OCI-LY7 (cell line): ENCODE results near the gene LAYN. TPM values are rescaled to one million over a fixed set of nuclear protein-coding genes. Genes with fewer than 3 reads are reported as not detected.

Experiments used
- BruUV-seq: library from RNA; stranded (reverse); fragments of 400-500 nt; replicated peaks from 2 replicates; lab custom pipeline; 2021; lab: Mats Ljungman, UMichigan
- CTCF ChIA-PET: fragments of 300-600 bp; sonication (Branson Sonifier 250); formaldehyde crosslinking; loops from one replicate; lab custom pipeline; 2022; ENCODE audit warnings: antibody characterized with exemption; ENCODE audit not compliant: unreplicated experiment; lab: Charles Lee
- POLR2A ChIA-PET: fragments of 300-600 bp; sonication (Branson Sonifier 250); formaldehyde crosslinking; loops from one replicate; lab custom pipeline; 2022; ENCODE audit warnings: antibody characterized with exemption; lab: Charles Lee
- DNase-seq: peaks from one replicate; pipeline ENCODE4 v3.0.0-alpha.2; 2015; ENCODE audit warnings: low spot score
- H2AFZ ChIP-seq: fragments of 200-600 bp; sonication (generic), shearing (Covaris generic); 2 replicates; pipeline ENCODE4 v1.6.1; 2014; ENCODE audit warnings: mild to moderate bottlenecking, antibody characterized with exemption, low read length, moderate library complexity
- H3K27ac ChIP-seq: fragments of 200-600 bp; sonication (generic); 2 replicates; pipeline ENCODE4 v1.5.1; 2014; ENCODE audit warnings: mixed run types, low read depth, mild to moderate bottlenecking, moderate library complexity, low read length, inconsistent platforms; ENCODE audit not compliant: poor library complexity, severe bottlenecking
- H3K36me3 ChIP-seq: fragments of 200-600 bp; sonication (generic); 2 replicates; pipeline ENCODE4 v1.6.1; 2014; ENCODE audit warnings: mild to moderate bottlenecking, antibody characterized with exemption, low read length, moderate library complexity, mixed read lengths; ENCODE audit not compliant: insufficient read depth
- H3K4me1 ChIP-seq: fragments of 200-600 bp; sonication (generic); 2 replicates; pipeline ENCODE4 v1.5.1; 2014; ENCODE audit warnings: mild to moderate bottlenecking, low read length; ENCODE audit not compliant: insufficient read depth, poor library complexity, severe bottlenecking
- H3K4me2 ChIP-seq: fragments of 200-600 bp; sonication (generic); 2 replicates; pipeline ENCODE4 v1.6.1; 2014; ENCODE audit warnings: mild to moderate bottlenecking, low read length
- H3K4me3 ChIP-seq: fragments of 200-600 bp; sonication (generic); 2 replicates; pipeline ENCODE4 v1.5.1; 2014; ENCODE audit warnings: mild to moderate bottlenecking, low read depth, low read length; ENCODE audit not compliant: poor library complexity, severe bottlenecking
- H3K79me2 ChIP-seq: fragments of 200-600 bp; sonication (generic); 2 replicates; pipeline ENCODE4 v1.6.1; 2016; ENCODE audit warnings: low read depth, mild to moderate bottlenecking, low read length, moderate library complexity, mixed read lengths; ENCODE audit not compliant: insufficient read depth
- H3K9me2 ChIP-seq: fragments of 200-600 bp; sonication (generic); 2 replicates; pipeline ENCODE4 v1.6.1; 2016; ENCODE audit warnings: mild to moderate bottlenecking, low read length, mixed read lengths; ENCODE audit not compliant: insufficient read depth
- H3K9me3 ChIP-seq: fragments of 200-600 bp; sonication (generic); 2 replicates; pipeline ENCODE4 v1.6.1; 2014; ENCODE audit warnings: mild to moderate bottlenecking, mixed run types, low read length, mixed read lengths
- H4K20me1 ChIP-seq: fragments of 200-600 bp; sonication (generic); 2 replicates; pipeline ENCODE4 v1.6.1; 2014; ENCODE audit warnings: mild to moderate bottlenecking, antibody characterized with exemption, low read length, moderate library complexity, mixed read lengths; ENCODE audit not compliant: insufficient read depth
- EZH2phosphoT487 ChIP-seq: fragments of 200-600 bp; sonication (generic); IDR thresholded peaks from 2 replicates; pipeline ENCODE4 v1.6.1; 2018; ENCODE audit warnings: low read depth, borderline replicate concordance, mild to moderate bottlenecking, mixed run types, antibody characterized with exemption, low read length, moderate library complexity, mixed read lengths
- intact Hi-C: fragments of 100-400 bp; cut with micrococcal nuclease; formaldehyde crosslinking; loops from one replicate; pipeline ENCODE4 v1.10.0; 2022; ENCODE audit not compliant: unreplicated experiment
- microRNA-seq: library from miRNA; unstranded; fragments of <30 nt; microRNA quantifications from one replicate; pipeline ENCODE4 v1.2.0, GENCODE V29; 2022; ENCODE audit warnings: borderline replicate concordance
- small RNA-seq: library from RNA; depleted of rRNA; stranded (forward); fragments of <200 nt; gene quantifications from one replicate; pipeline ENCODE3, GENCODE V24; 2014
- total RNA-seq, 2 experiments: library from RNA; depleted of rRNA in 1 of 2; stranded (reverse); fragments of >200 nt in 1 of 2; shearing (Covaris generic) in 1 of 2; gene quantifications; 2 replicates each; pipeline ENCODE4 v1.2.3, GENCODE V29; 2014 to 2022
- TF ChIP-seq, protein P1 (sequence below): fragments of 200-600 bp; sonication (generic); conservative IDR thresholded peaks from 2 replicates; pipeline ENCODE4 v1.5.1; 2014; ENCODE audit warnings: mild to moderate bottlenecking, antibody characterized with exemption, low read length, moderate library complexity, mixed read lengths

The LAYN gene
- total RNA-seq, 2 experiments from 2014 or later = not detected

- TF ChIP-seq, protein P1, sequence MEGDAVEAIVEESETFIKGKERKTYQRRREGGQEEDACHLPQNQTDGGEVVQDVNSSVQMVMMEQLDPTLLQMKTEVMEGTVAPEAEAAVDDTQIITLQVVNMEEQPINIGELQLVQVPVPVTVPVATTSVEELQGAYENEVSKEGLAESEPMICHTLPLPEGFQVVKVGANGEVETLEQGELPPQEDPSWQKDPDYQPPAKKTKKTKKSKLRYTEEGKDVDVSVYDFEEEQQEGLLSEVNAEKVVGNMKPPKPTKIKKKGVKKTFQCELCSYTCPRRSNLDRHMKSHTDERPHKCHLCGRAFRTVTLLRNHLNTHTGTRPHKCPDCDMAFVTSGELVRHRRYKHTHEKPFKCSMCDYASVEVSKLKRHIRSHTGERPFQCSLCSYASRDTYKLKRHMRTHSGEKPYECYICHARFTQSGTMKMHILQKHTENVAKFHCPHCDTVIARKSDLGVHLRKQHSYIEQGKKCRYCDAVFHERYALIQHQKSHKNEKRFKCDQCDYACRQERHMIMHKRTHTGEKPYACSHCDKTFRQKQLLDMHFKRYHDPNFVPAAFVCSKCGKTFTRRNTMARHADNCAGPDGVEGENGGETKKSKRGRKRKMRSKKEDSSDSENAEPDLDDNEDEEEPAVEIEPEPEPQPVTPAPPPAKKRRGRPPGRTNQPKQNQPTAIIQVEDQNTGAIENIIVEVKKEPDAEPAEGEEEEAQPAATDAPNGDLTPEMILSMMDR = no peak
- no peak for TF ChIP-seq EZH2phosphoT487
- Histone ChIP-seq H4K20me1 (peaks cover 18% of the 10 kb centered on the region; the same call in 1 of the 2 replicates), H3K4me1 (peaks cover 20% of the 10 kb centered on the region), H3K9me2 (no peaks in the 10 kb centered on the region), H2AFZ (no peak overlapping the region), H3K4me2 (no peak overlapping the region), H3K4me3 (no peak overlapping the region), H3K79me2 (peaks cover 74% of the 10 kb centered on the region), H3K27ac (no peak overlapping the region), H3K9me3 (no peaks in the 10 kb centered on the region), H3K36me3 (no peaks in the 10 kb centered on the region; the same call in 1 of the 2 replicates)
- CTCF ChIA-PET = no interaction called here
- POLR2A ChIA-PET = interaction anchor here (0.6 to 1.2 kb wide), 2 partner anchors 10 to 158 kb away, joined by 3 to 5 read pairs; no protein-coding TSS in a partner anchor
- DNase-seq = no peak
- intact Hi-C loops = no loop called here
- no TSS peak for BruUV-seq
These were observed 66.5 kb downstream of the LAYN start for GRCh38 chr11:111606986-111607385.

DNA sequence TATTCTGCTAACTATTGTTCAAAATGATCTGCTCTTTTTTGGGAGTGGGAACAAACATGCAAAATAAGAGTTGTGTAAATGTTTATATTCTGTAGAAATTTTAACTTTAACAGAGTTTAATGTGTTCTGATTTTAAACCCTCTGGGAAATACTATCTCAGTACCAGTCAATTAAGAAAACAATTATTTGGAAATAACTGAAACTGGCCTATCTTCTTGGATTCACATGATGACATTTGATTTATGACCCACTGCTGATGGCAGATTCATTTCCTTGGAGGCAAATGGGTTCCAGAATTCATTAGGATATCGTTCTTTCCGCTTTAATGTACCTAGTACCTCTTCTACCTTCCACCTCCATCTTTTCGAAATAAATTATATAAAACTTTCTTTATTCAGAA lies 67.2 kb downstream of the LAYN start:
- no TSS peak for BruUV-seq
- ChIA-PET CTCF (no interaction called here), POLR2A (no interaction called here)
- no peak overlapping the region for H3K4me3 ChIP-seq
- H3K9me2 ChIP-seq = no peaks in the 10 kb centered on the region
- no peak overlapping the region for H3K4me2 ChIP-seq
- H2AFZ ChIP-seq = no peak overlapping the region
- no peak for DNase-seq
- peaks cover 18% of the 10 kb centered on the region; the same call in 1 of the 2 replicates for H4K20me1 ChIP-seq
- H3K9me3 ChIP-seq = no peaks in the 10 kb centered on the region
- TF ChIP-seq, protein P1 = no peak
- TF ChIP-seq EZH2phosphoT487 = no peak
- H3K4me1 ChIP-seq = peaks cover 20% of the 10 kb centered on the region
- no peak overlapping the region for H3K27ac ChIP-seq
- H3K79me2 ChIP-seq = peaks cover 74% of the 10 kb centered on the region
- H3K36me3 ChIP-seq = no peaks in the 10 kb centered on the region; the same call in 1 of the 2 replicates
- intact Hi-C loops = no loop called here

Small RNAs within 50 kb of the gene (microRNA-seq; reads per million reads assigned to microRNA genes)
- not detected for gene MIR34B
- gene MIR34C = 5.3 reads per million

Small RNAs within 50 kb of the gene (small RNA-seq; reads per million reads assigned to genes)
- gene MIR34B (not detected), gene MIR34C (not detected)

Other genes starting within 250 kb of the LAYN start
- gene POU2AF3, start 242.2 kb upstream of the LAYN start, total RNA-seq (2014; rRNA removed; shearing (Covaris generic)) = not detected in 2 replicates
- not detected in 2 replicates for gene POU2AF3, start 242.2 kb upstream of the LAYN start, total RNA-seq (2022)
- 56.4 and 86.1 TPM in 2 replicates for gene POU2AF1, start 161.4 kb upstream of the LAYN start, total RNA-seq (2014; rRNA removed; shearing (Covaris generic))
- 285 and 315 TPM in 2 replicates for gene POU2AF1, start 161.4 kb upstream of the LAYN start, total RNA-seq (2022)
- not detected in 2 replicates for gene BTG4, start 28.3 kb upstream of the LAYN start, total RNA-seq (2014; rRNA removed; shearing (Covaris generic))
- gene BTG4, start 28.3 kb upstream of the LAYN start, total RNA-seq (2022) = not detected in 2 replicates
- gene HOATZ, start 25.9 kb upstream of the LAYN start, total RNA-seq (2014; rRNA removed; shearing (Covaris generic)) = not detected in 2 replicates
- gene HOATZ, start 25.9 kb upstream of the LAYN start, total RNA-seq (2022) = not detected in 2 replicates
- gene SIK2, start 61.7 kb downstream of the LAYN start, total RNA-seq (2014; rRNA removed; shearing (Covaris generic)) = 8.5 and 9.8 TPM in 2 replicates
- 16.9 and 18.1 TPM in 2 replicates for gene SIK2, start 61.7 kb downstream of the LAYN start, total RNA-seq (2022)
- gene PPP2R1B, start 225.7 kb downstream of the LAYN start, total RNA-seq (2014; rRNA removed; shearing (Covaris generic)) = 30.2 and 50.6 TPM in 2 replicates
- gene PPP2R1B, start 225.7 kb downstream of the LAYN start, total RNA-seq (2022) = 81.5 and 84.2 TPM in 2 replicates